HL-60/S4 (cell line): ENCODE results near the gene HPGD.

Experiments used
- in situ Hi-C: fragments of 300-500 bp; cut with MboI; formaldehyde crosslinking; loops from 2 replicates; pipeline ENCODE4 v1.14.3; 2022; ENCODE audit warnings: low sequenced_read_pairs

The HPGD gene

GRCh38 chr4:174479140-174479539, 43.1 kb downstream of the HPGD start:
- in situ Hi-C loops = no loop called here

GRCh38 chr4:174475528-174475927, 46.8 kb downstream of the HPGD start:
- in situ Hi-C loops = no loop called here

GRCh38 chr4:174474457-174475075, 47.7 kb downstream of the HPGD start:
- in situ Hi-C loops = no loop called here

GRCh38 chr4:174467107-174467506, 55.2 kb downstream of the HPGD start:
- in situ Hi-C loops = no loop called here

- in situ Hi-C loops = no loop called here
Observed at GRCh38 chr4:174464949-174465348, 57.3 kb downstream of the HPGD start.

GRCh38 chr4:174461466-174462106, 60.7 kb downstream of the HPGD start:
- in situ Hi-C loops = no loop called here

GRCh38 chr4:174460684-174461083, 61.6 kb downstream of the HPGD start:
- in situ Hi-C loops = no loop called here

GRCh38 chr4:174457468-174457867, 64.8 kb downstream of the HPGD start:
- in situ Hi-C loops = no loop called here

- in situ Hi-C loops = no loop called here
Observed at GRCh38 chr4:174454815-174455473, 67.3 kb downstream of the HPGD start.

- in situ Hi-C loops = no loop called here
Observed at GRCh38 chr4:174451718-174452296, 70.5 kb downstream of the HPGD start.

- in situ Hi-C loops = no loop called here
Observed at GRCh38 chr4:174450786-174451125, 71.5 kb downstream of the HPGD start.

GRCh38 chr4:174449944-174450785, 72.1 kb downstream of the HPGD start:
- in situ Hi-C loops = no loop called here

GRCh38 chr4:174449152-174449551, 73.1 kb downstream of the HPGD start:
- in situ Hi-C loops = no loop called here

- in situ Hi-C loops = no loop called here
Observed at GRCh38 chr4:174444390-174444789, 77.9 kb downstream of the HPGD start.
